BE2C (cell line): Measurements from ENCODE around the gene ARID5B.

Experiments used
- DNase-seq: peaks from one replicate; pipeline ENCODE4 v3.0.0-alpha.2; 2020
- H3K27me3 ChIP-seq: fragments of 250-450 bp; sonication (Bioruptor Pico); 2 replicates; pipeline ENCODE4 v1.5.1; 2020; ENCODE audit warnings: mild to moderate bottlenecking
- H3K36me3 ChIP-seq: fragments of 250-450 bp; sonication (Bioruptor Pico); 2 replicates; pipeline ENCODE4 v1.5.1; 2020; ENCODE audit warnings: mild to moderate bottlenecking
- H3K4me1 ChIP-seq: fragments of 250-450 bp; sonication (Bioruptor Pico); 2 replicates; pipeline ENCODE4 v1.5.1; 2020
- H3K4me3 ChIP-seq: 2 replicates; pipeline ENCODE4 v1.5.1; 2011; ENCODE audit warnings: low read depth, low read length
- H3K9me3 ChIP-seq: fragments of 250-450 bp; sonication (Bioruptor Pico); 2 replicates; pipeline ENCODE4 v1.5.1; 2020
- CTCF ChIP-seq: IDR thresholded peaks from 2 replicates; pipeline ENCODE4 v1.5.1; 2012; ENCODE audit warnings: mild to moderate bottlenecking, low read depth, low read length

Gene ARID5B

GRCh38 chr10:61891906-61892585 is 9.5 kb upstream of the ARID5B start:
- Histone ChIP-seq H3K9me3 (no peaks in the 10 kb centered on the region), H3K36me3 (no peaks in the 10 kb centered on the region), H3K4me3 (no peak overlapping the region), H3K27me3 (no peaks in the 10 kb centered on the region), H3K4me1 (peaks cover 4% of the 10 kb centered on the region)
- TF ChIP-seq CTCF: no peak
- DNase-seq: no peak

- Histone ChIP-seq H3K36me3 (no peaks in the 10 kb centered on the region), H3K9me3 (no peaks in the 10 kb centered on the region), H3K4me3 (no peak overlapping the region), H3K4me1 (peaks cover 13% of the 10 kb centered on the region), H3K27me3 (no peaks in the 10 kb centered on the region)
- no peak for DNase-seq
- TF ChIP-seq CTCF: no peak
Measured at GRCh38 chr10:61892961-61893360, 8.5 kb upstream of the ARID5B start.

GRCh38 chr10:61894133-61894532 is 7.4 kb upstream of the ARID5B start:
- Histone ChIP-seq H3K4me1 (peaks cover 23% of the 10 kb centered on the region), H3K4me3 (no peak overlapping the region), H3K27me3 (no peaks in the 10 kb centered on the region), H3K9me3 (no peaks in the 10 kb centered on the region), H3K36me3 (no peaks in the 10 kb centered on the region)
- no peak for TF ChIP-seq CTCF
- no peak for DNase-seq

- H3K4me3 ChIP-seq: no peak overlapping the region
- no peak for DNase-seq
- H3K36me3 ChIP-seq: no peaks in the 10 kb centered on the region
- no peak for TF ChIP-seq CTCF
- H3K27me3 ChIP-seq: no peaks in the 10 kb centered on the region
- H3K4me1 ChIP-seq: peaks cover 23% of the 10 kb centered on the region
- no peaks in the 10 kb centered on the region for H3K9me3 ChIP-seq
Measured at GRCh38 chr10:61895898-61896600, 5.5 kb upstream of the ARID5B start.

GRCh38 chr10:61896854-61897661 is 4.4 kb upstream of the ARID5B start:
- Histone ChIP-seq H3K27me3 (no peaks in the 10 kb centered on the region), H3K36me3 (no peaks in the 10 kb centered on the region), H3K4me3 (peak overlapping the region; percentile 83), H3K9me3 (no peaks in the 10 kb centered on the region), H3K4me1 (peaks cover 23% of the 10 kb centered on the region)
- TF ChIP-seq CTCF: peak; percentile 84
- DNase-seq: peak; percentile 61
